Measurements from ENCODE around the gene ZNF701.
"Not testable (repeated sequence)": the region's sequence is repeated elsewhere in the genome, so short reads cannot be mapped to it uniquely, and the experiment has no call there.

ZNF701 gene

GRCh38 chr19:52570000-52570861, at the start of gene ZNF701:
Gene ZNF701, plus strand, starts transcription at chr19:52570287. Its CDS starts 3,861 bp downstream, at chr19:52574148.
- peak; percentile 79 for DNase-seq (ENCODE audit: low read depth)

- DNase-seq (ENCODE audit: low read depth): no peak
Observed at GRCh38 chr19:52522551-52522950, 47.5 kb upstream of the ZNF701 start.

GRCh38 chr19:52524086-52524485, 46.0 kb upstream of the ZNF701 start:
- DNase-seq (ENCODE audit: low read depth): no peak

GRCh38 chr19:52527134-52527955, 42.7 kb upstream of the ZNF701 start, which contains the start of gene ZNF808:
Gene ZNF808, plus strand, starts transcription at chr19:52527668. Its CDS starts 15,617 bp downstream, at chr19:52543285.
- DNase-seq (ENCODE audit: low read depth): peak; percentile 80

- DNase-seq (ENCODE audit: low read depth): no peak
Observed at GRCh38 chr19:52527956-52528351, 42.1 kb upstream of the ZNF701 start.

- DNase-seq (ENCODE audit: low read depth): no peak
Observed at GRCh38 chr19:52532480-52532879, 37.6 kb upstream of the ZNF701 start.

- DNase-seq (ENCODE audit: low read depth): no peak
Observed at GRCh38 chr19:52533901-52534300, 36.2 kb upstream of the ZNF701 start.

- not testable (repeated sequence) for DNase-seq (ENCODE audit: low read depth)
Observed at GRCh38 chr19:52535385-52535770, 34.7 kb upstream of the ZNF701 start.

GRCh38 chr19:52535771-52536447, 34.2 kb upstream of the ZNF701 start:
- DNase-seq (ENCODE audit: low read depth): peak; percentile 40

GRCh38 chr19:52536448-52536800, 33.7 kb upstream of the ZNF701 start:
- no peak for DNase-seq (ENCODE audit: low read depth)

GRCh38 chr19:52538815-52539214, 31.3 kb upstream of the ZNF701 start:
- not testable (repeated sequence) for DNase-seq (ENCODE audit: low read depth)

GRCh38 chr19:52541176-52541575, 28.9 kb upstream of the ZNF701 start:
- DNase-seq (ENCODE audit: low read depth): not testable (repeated sequence)

GRCh38 chr19:52541608-52542007, 28.5 kb upstream of the ZNF701 start:
- no peak for DNase-seq (ENCODE audit: low read depth)

- DNase-seq (ENCODE audit: low read depth): not testable (repeated sequence)
Observed at GRCh38 chr19:52542541-52542940, 27.5 kb upstream of the ZNF701 start.

GRCh38 chr19:52542984-52543664, 27.0 kb upstream of the ZNF701 start:
- DNase-seq (ENCODE audit: low read depth): no peak

- no peak for DNase-seq (ENCODE audit: low read depth)
Observed at GRCh38 chr19:52554216-52554971, 15.7 kb upstream of the ZNF701 start.

- no peak for DNase-seq (ENCODE audit: low read depth)
Observed at GRCh38 chr19:52557231-52557995, 12.7 kb upstream of the ZNF701 start.

GRCh38 chr19:52558732-52559445, 11.2 kb upstream of the ZNF701 start:
- DNase-seq (ENCODE audit: low read depth): not testable (repeated sequence)

GRCh38 chr19:52561611-52562010, 8.5 kb upstream of the ZNF701 start:
- DNase-seq (ENCODE audit: low read depth): not testable (repeated sequence)

- DNase-seq (ENCODE audit: low read depth): no peak
Observed at GRCh38 chr19:52566121-52566520, 4.0 kb upstream of the ZNF701 start.

Data from GM04504 (cell line).